Mesodermal cell (in vitro differentiated cells): Measurements from ENCODE around the gene ZNF138.

Source experiments
- H3K27ac ChIP-seq: 2 replicates; pipeline ENCODE4 v1.7.0; 2013; ENCODE audit warnings: mild to moderate bottlenecking, low read depth, low read length, moderate library complexity; ENCODE audit not compliant: severe bottlenecking
- H3K36me3 ChIP-seq: 2 replicates; pipeline ENCODE4 v1.7.1; 2013; ENCODE audit warnings: mild to moderate bottlenecking, low read length, moderate library complexity; ENCODE audit not compliant: control insufficient read depth, insufficient read depth
- H3K4me1 ChIP-seq: one replicate; pipeline ENCODE4 v1.7.1; 2013; ENCODE audit warnings: mild to moderate bottlenecking, low read length; ENCODE audit not compliant: insufficient read depth, control insufficient read depth, poor library complexity, severe bottlenecking
- H3K4me3 ChIP-seq: 2 replicates; pipeline ENCODE4 v1.7.0; 2013; ENCODE audit warnings: low read length, control low read depth, mild to moderate bottlenecking; ENCODE audit not compliant: insufficient read depth, poor library complexity, severe bottlenecking; ENCODE audit errors: extremely low read depth
- H3K9me3 ChIP-seq: 2 replicates; pipeline ENCODE4 v1.7.1; 2013; ENCODE audit warnings: mild to moderate bottlenecking, low read length, moderate library complexity; ENCODE audit not compliant: control insufficient read depth
- WGBS, 2 experiments: methylation state at CpG; one replicate each; pipeline ENCODE4 v1.1.5; 2013; ENCODE audit warnings: missing lambda C conversion rate in 2 of 2; ENCODE audit not compliant: insufficient coverage in 2 of 2; 5-methylcytosine and 5-hydroxymethylcytosine counted together

ZNF138 gene

DNA sequence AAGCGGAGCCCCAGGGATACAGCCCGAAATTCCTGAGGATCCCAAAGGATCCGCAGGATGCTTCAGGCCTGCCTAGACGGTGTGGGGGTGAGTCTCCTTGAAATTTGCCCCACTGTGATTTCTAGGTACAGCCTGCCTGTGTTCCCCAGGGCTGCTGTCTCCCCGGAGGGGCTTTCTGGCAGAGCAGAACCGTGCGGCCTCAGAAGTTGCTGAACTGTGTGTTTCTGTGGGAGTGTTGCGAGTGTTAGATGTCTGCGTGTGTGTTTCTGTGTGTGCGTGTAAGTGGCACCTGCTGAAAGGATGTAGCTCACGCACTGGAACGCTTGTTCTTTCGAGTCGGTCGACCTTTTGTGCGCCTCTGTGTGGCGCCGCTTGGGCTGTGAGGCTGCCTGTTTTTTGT is 81.0 kb downstream of the ZNF138 start:
- Histone ChIP-seq H3K4me3 (no peak overlapping the region), H3K36me3 (no peaks in the 10 kb centered on the region), H3K9me3 (peaks cover 15% of the 10 kb centered on the region), H3K27ac (no peak overlapping the region), H3K4me1 (no peaks in the 10 kb centered on the region)
- WGBS, 2 experiments: 90 to 94% methylated on average over 16 to 18 of the region's 18 CpGs

- H3K4me1 ChIP-seq: no peaks in the 10 kb centered on the region
- peaks cover 13% of the 10 kb centered on the region for H3K9me3 ChIP-seq
- WGBS, 2 experiments: 91 to 93% methylated on average over 17 to 22 of the region's 23 CpGs
- no peaks in the 10 kb centered on the region for H3K36me3 ChIP-seq
- no peak overlapping the region for H3K4me3 ChIP-seq
- no peak overlapping the region for H3K27ac ChIP-seq
Observed at GRCh38 chr7:64875658-64876406, 81.6 kb downstream of the ZNF138 start.

DNA sequence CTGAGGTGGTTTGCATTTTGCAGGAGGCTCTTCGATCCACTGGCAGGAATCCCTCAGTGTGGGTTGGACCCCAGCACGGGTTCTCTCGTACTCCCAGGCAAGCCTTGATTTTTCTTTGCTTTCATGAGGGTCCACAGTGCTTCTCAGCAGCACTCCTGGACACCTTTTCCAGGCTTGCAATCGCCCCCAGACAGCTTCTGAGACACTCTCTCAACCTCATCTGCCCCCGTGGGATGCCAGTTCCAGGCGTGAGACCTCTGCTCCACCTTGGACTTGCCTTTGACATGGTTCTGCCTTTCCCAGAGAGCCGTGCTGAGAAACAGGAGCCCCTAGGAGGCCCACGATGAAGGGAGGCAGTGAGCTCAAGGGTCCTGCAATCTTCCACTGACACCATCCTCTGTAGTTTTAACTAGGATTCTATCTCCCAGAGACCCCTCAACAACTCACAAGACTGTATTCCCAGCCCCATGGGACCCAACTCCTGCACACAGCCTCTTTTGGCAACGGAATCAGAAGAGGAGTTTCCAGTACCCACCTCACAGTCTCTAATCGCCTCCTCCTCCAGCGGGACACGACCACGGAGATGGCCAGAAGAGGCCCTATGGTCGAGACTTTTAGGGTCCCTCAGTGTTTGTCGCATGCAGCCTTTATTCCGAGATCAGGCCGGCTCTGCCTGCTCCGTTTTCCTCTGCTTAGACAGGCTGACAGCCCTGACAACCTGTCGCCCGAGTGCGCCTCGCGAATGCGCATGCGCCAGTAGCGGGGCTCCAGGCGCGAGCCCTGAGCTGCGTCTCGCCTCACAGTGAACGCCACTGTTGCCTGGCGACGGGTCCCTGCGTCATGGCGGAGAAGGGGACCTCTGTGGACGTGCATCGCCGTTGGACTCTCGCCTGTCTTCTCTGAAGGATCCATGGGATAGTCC is 82.8 kb downstream of the ZNF138 start:
- no peaks in the 10 kb centered on the region for H3K4me1 ChIP-seq
- H3K36me3 ChIP-seq: no peaks in the 10 kb centered on the region
- 22 to 26% methylated on average over 32 to 39 of the region's 39 CpGs for WGBS, 2 experiments
- H3K4me3 ChIP-seq: peak overlapping the region; percentile 8
- no peak overlapping the region for H3K27ac ChIP-seq
- H3K9me3 ChIP-seq: peaks cover 21% of the 10 kb centered on the region

DNA sequence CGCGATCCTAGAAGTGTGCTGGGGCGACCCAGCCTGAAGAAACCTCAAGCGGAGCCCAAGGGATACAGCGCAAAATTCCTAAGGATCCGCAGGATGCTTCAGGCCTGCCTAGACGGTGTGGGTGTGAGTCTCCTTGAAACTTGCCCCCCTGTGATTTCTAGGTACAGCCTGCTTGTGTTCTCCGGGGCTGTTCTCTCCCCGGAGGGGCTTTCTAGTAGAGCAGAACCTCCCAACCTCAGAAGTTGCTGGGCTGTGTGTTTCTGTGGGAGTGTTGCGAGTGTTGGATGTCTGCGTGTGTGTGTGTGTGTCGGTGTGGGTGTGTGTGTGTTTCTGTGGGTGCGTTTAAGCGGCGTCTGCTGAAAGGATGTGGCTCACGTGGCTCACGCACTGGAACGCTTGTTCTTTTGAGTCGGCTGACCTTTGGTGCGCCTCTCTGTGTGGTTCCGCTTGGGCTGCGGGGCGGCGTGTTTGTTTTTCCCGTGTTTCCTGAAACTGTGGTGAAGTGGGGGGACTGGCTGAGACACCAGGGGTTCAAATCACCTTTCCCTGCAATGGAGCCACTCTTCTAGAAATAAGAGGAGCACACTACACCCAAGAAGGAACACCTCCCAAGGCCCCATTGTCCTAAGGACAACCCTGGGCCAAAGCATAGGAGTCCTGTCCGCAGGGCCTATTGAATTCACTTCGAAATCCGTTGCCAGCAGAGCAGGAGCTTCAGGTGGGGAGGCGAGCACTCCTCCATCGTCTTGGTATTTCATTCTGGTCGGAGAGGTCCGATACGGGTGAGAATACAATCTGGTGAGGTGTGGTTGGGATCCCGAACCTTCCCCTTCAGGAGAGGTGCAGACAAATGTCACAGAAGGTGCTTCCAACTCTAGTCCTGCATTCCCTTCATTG is 83.7 kb downstream of the ZNF138 start:
- Histone ChIP-seq H3K9me3 (peaks cover 27% of the 10 kb centered on the region), H3K4me1 (no peaks in the 10 kb centered on the region), H3K27ac (no peak overlapping the region), H3K36me3 (no peaks in the 10 kb centered on the region), H3K4me3 (no peak overlapping the region)
- 82 to 84% methylated on average over 29 to 33 of the region's 34 CpGs for WGBS, 2 experiments

DNA sequence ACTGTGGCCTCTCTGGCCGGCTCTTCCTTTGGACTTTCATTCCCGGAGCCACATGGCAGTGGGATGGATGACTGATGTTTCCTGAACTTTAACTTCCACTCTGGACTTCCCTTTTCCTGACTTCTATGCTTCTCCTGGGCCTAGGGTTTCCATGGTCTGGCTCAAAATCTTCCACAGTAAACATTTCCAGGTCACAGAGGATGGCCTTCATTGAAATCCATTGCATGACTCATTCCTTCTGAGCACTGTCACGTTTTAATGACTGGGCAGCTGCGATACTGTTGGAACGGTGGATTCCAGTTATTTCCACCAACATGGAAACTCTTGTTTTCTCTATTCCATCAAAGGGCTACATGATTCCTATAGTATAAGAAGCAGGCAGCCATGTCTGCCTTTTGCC is 84.5 kb downstream of the ZNF138 start:
- Histone ChIP-seq H3K4me3 (no peak overlapping the region), H3K27ac (no peak overlapping the region), H3K36me3 (no peaks in the 10 kb centered on the region), H3K9me3 (peaks cover 33% of the 10 kb centered on the region), H3K4me1 (no peaks in the 10 kb centered on the region)
- 82 to 91% methylated on average over 3 to 4 of the region's 5 CpGs for WGBS, 2 experiments

- H3K4me1 ChIP-seq: no peaks in the 10 kb centered on the region
- WGBS, 2 experiments: 68 to 72% methylated on average over 7 to 9 of the region's 9 CpGs
- no peak overlapping the region for H3K27ac ChIP-seq
- H3K36me3 ChIP-seq: no peaks in the 10 kb centered on the region
- H3K9me3 ChIP-seq: peaks cover 34% of the 10 kb centered on the region
- H3K4me3 ChIP-seq: no peak overlapping the region
Observed at GRCh38 chr7:64879086-64879730, 85.0 kb downstream of the ZNF138 start.

DNA sequence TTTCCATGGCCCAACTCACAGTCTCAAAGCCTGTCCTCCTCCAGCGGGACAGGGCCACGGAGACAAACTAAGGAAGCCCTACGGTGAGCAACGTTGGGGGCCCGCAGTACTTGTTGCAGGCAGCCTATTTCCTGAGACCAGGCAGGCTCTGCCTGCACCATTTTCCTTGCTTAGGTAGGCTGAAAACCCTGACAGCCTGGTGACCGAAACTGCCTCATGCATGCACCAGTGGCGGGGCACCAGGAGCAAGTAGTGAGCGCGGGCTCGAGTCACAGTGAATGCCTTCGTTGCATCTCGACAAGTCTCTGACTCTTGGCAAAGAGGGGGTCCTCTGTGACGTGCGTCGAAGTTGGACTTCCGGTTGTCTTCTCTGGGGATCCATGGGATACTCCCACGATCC is 85.6 kb downstream of the ZNF138 start:
- Histone ChIP-seq H3K4me1 (no peaks in the 10 kb centered on the region), H3K36me3 (no peaks in the 10 kb centered on the region), H3K9me3 (peaks cover 34% of the 10 kb centered on the region), H3K4me3 (no peak overlapping the region), H3K27ac (no peak overlapping the region)
- 92 to 93% methylated on average over 17 of the region's 17 CpGs for WGBS, 2 experiments

- H3K36me3 ChIP-seq: no peaks in the 10 kb centered on the region
- H3K27ac ChIP-seq: no peak overlapping the region
- no peak overlapping the region for H3K4me3 ChIP-seq
- peaks cover 31% of the 10 kb centered on the region for H3K9me3 ChIP-seq
- no peaks in the 10 kb centered on the region for H3K4me1 ChIP-seq
- WGBS, 2 experiments: 88 to 89% methylated on average over 8 to 32 of the region's 38 CpGs
Observed at GRCh38 chr7:64880322-64881297, 86.4 kb downstream of the ZNF138 start.

DNA sequence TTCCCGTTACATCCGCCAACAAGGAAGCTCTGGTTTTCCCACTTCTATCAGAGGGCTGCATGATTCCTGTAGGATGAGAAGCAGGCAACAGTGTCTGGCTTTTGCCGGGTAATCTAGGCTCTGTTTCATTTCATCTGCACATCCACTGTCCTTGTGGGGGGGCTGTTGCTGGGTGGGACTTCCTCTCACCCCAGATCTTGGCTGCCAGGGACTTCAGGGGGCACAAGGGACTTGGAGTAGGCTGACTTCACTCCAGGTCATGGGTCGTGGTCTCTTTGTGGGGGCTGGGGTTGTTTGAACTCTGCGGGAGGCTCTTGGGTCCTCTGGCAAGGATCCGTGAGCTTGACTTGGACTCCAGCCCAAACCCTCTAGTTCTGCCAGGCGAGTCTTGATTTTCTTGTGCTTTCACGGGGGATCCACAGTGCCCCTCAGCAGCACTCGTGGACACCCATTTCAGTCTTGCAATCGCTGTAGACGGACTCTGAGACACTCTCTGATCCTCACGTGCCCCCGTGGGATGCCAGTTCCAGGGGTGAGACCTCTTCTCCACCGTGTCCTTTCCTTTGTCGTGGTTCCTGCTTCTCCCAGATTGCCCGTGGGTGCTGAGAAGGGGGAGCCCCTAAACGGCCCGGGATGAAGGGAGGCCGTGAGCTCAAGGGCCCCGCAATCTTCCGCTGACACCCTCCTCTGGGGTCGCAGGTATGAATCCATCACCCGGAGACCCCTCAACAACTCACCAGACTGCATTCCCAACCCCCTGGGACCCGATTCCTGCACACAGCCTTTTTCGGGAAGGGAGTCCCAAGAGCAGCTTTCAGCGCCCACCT is 87.4 kb downstream of the ZNF138 start:
- Histone ChIP-seq H3K4me3 (no peak overlapping the region), H3K27ac (no peak overlapping the region), H3K36me3 (no peaks in the 10 kb centered on the region), H3K9me3 (peaks cover 31% of the 10 kb centered on the region), H3K4me1 (no peaks in the 10 kb centered on the region)
- WGBS, 2 experiments: 92 to 93% methylated on average over 24 of the region's 26 CpGs
